Vagina (tissue), 2 donors: Measurements from ENCODE around the gene PPFIA1. TPM values are rescaled to one million over a fixed set of nuclear protein-coding genes. Genes with fewer than 3 reads are reported as not detected.

Experiments used
- DNase-seq, 2 donors: peaks; one replicate each; pipeline ENCODE4 v3.0.0-alpha.2; 2017; ENCODE audit errors: extremely low spot score in 2 of 2
- H3K27ac ChIP-seq: fragments of 200-600 bp; sonication (generic); one replicate; pipeline ENCODE4 v1.5.1; 2019
- H3K27me3 ChIP-seq: fragments of 200-600 bp; sonication (generic); one replicate; pipeline ENCODE4 v1.5.1; 2019
- H3K36me3 ChIP-seq, 2 donors: fragments of 200-600 bp; sonication (generic); one replicate each; pipeline ENCODE4 v1.5.1; 2017 to 2019
- H3K4me1 ChIP-seq: fragments of 200-600 bp; sonication (generic); one replicate; pipeline ENCODE4 v1.5.1; 2019
- H3K4me3 ChIP-seq, 2 donors: fragments of 200-600 bp; sonication (generic); 1 replicate in 1 of 2; 2 replicates in 1 of 2; pipeline ENCODE4 v1.5.1; 2016 to 2019
- H3K9me3 ChIP-seq: fragments of 200-600 bp; sonication (generic); one replicate; pipeline ENCODE4 v1.5.1; 2019
- CTCF ChIP-seq, 3 experiments: fragments of 450-650 bp in 2 of 3; fragments of 200-600 bp in 1 of 3; sonication (generic) in 1 of 3; IDR thresholded peaks; one replicate each; pipeline ENCODE4 v1.5.1; 2017 to 2019; ENCODE audit warnings: antibody characterized with exemption in 3 of 3, mild to moderate bottlenecking in 2 of 3, moderate library complexity in 2 of 3
- POLR2A ChIP-seq, 2 donors: fragments of 450-650 bp; IDR thresholded peaks; one replicate each; pipeline ENCODE4 v1.6.1; 2017; ENCODE audit warnings: antibody characterized with exemption in 2 of 2, mild to moderate bottlenecking in 2 of 2, moderate library complexity in 2 of 2
- POLR2AphosphoS5 ChIP-seq, 2 donors: sonication (generic); formaldehyde crosslinking; IDR thresholded peaks; one replicate each; pipeline ENCODE4 v1.9.0; 2017; ENCODE audit warnings: antibody characterized with exemption in 2 of 2, mild to moderate bottlenecking in 2 of 2, low read depth in 1 of 2; ENCODE audit not compliant: insufficient read depth in 1 of 2
- intact Hi-C: fragments of 100-400 bp; cut with DNase I; formaldehyde crosslinking; loops from one replicate; pipeline ENCODE4 v1.15.1; 2023
- total RNA-seq: library from RNA; depleted of rRNA; stranded (reverse); fragments of >200 nt; gene quantifications from one replicate; pipeline ENCODE4 v1.2.3, GENCODE V29; 2016

Gene PPFIA1
- total RNA-seq, 1 donor from 2014 or later: 54.3 TPM

- H3K4me3 ChIP-seq: no peak overlapping the region
- no peak for TF ChIP-seq POLR2A (IDR thresholded peaks at IDR 0.05)
- TF ChIP-seq CTCF (IDR thresholded peaks at IDR 0.05): no peak
- no peak for TF ChIP-seq POLR2AphosphoS5 (IDR thresholded peaks at IDR 0.05; ENCODE audit: insufficient read depth in 1 of 2, low read depth in 1 of 2)
- H3K36me3 ChIP-seq: peaks cover 0 to 90% of the 10 kb centered on the region in 2 donors
- no peaks in the 10 kb centered on the region for H3K4me1 ChIP-seq
- intact Hi-C loops: no loop called here
- H3K27ac ChIP-seq: no peak overlapping the region
- no peaks in the 10 kb centered on the region for H3K27me3 ChIP-seq
- H3K9me3 ChIP-seq: no peaks in the 10 kb centered on the region
- no peak for DNase-seq
Measured at GRCh38 chr11:70335511-70335910, 65.0 kb downstream of the PPFIA1 start.

GRCh38 chr11:70338594-70338993, 68.1 kb downstream of the PPFIA1 start:
- H3K27me3 ChIP-seq: no peaks in the 10 kb centered on the region
- no peaks in the 10 kb centered on the region for H3K4me1 ChIP-seq
- no peak for DNase-seq
- no peak overlapping the region for H3K4me3 ChIP-seq
- TF ChIP-seq CTCF (IDR thresholded peaks at IDR 0.05) (no peak), POLR2A (IDR thresholded peaks at IDR 0.05) (no peak), POLR2AphosphoS5 (IDR thresholded peaks at IDR 0.05; ENCODE audit: insufficient read depth in 1 of 2, low read depth in 1 of 2) (no peak)
- no peaks in the 10 kb centered on the region for H3K9me3 ChIP-seq
- intact Hi-C loops: no loop called here
- peaks cover under 1 to 72% of the 10 kb centered on the region in 2 donors for H3K36me3 ChIP-seq
- H3K27ac ChIP-seq: no peak overlapping the region

GRCh38 chr11:70339066-70339465, 68.6 kb downstream of the PPFIA1 start:
- DNase-seq: no peak
- H3K4me1 ChIP-seq: no peaks in the 10 kb centered on the region
- no peaks in the 10 kb centered on the region for H3K9me3 ChIP-seq
- intact Hi-C loops: no loop called here
- H3K27ac ChIP-seq: no peak overlapping the region
- TF ChIP-seq CTCF (IDR thresholded peaks at IDR 0.05) (no peak), POLR2A (IDR thresholded peaks at IDR 0.05) (no peak), POLR2AphosphoS5 (IDR thresholded peaks at IDR 0.05; ENCODE audit: insufficient read depth in 1 of 2, low read depth in 1 of 2) (no peak)
- H3K27me3 ChIP-seq: no peaks in the 10 kb centered on the region
- peaks cover 5 to 72% of the 10 kb centered on the region in 2 donors for H3K36me3 ChIP-seq
- H3K4me3 ChIP-seq: no peak overlapping the region

- peaks cover 7 to 54% of the 10 kb centered on the region in 2 donors for H3K36me3 ChIP-seq
Measured at GRCh38 chr11:70341881-70342429, 71.5 kb downstream of the PPFIA1 start.

More at GRCh38 chr11:70341881-70342429, 71.5 kb downstream of the PPFIA1 start:
- Histone ChIP-seq H3K27me3 (no peaks in the 10 kb centered on the region), H3K4me3 (no peak overlapping the region), H3K4me1 (no peaks in the 10 kb centered on the region), H3K27ac (no peak overlapping the region), H3K9me3 (no peaks in the 10 kb centered on the region)
- no peak for TF ChIP-seq POLR2AphosphoS5 (IDR thresholded peaks at IDR 0.05; ENCODE audit: insufficient read depth in 1 of 2, low read depth in 1 of 2)
- no peak for TF ChIP-seq CTCF (IDR thresholded peaks at IDR 0.05)
- no peak for TF ChIP-seq POLR2A (IDR thresholded peaks at IDR 0.05)
- no peak for DNase-seq
- intact Hi-C loops: no loop called here
